DOHH2 (cell line): Measurements from ENCODE around the gene PDLIM7.

Experiments
- CTCF ChIP-seq: fragments of 200-600 bp; sonication (generic); IDR thresholded peaks from one replicate; pipeline ENCODE4 v1.5.1; 2014; ENCODE audit warnings: antibody characterized with exemption, mild to moderate bottlenecking, low read depth, low read length; ENCODE audit not compliant: poor library complexity, severe bottlenecking
- EZH2phosphoT487 ChIP-seq: fragments of 200-600 bp; sonication (generic); IDR thresholded peaks from 2 replicates; pipeline ENCODE4 v1.6.1; 2017; ENCODE audit warnings: borderline replicate concordance, mild to moderate bottlenecking, antibody characterized with exemption, low read length, moderate library complexity, mixed read lengths

- TF ChIP-seq CTCF (no peak), EZH2phosphoT487 (no peak)
Observed at GRCh38 chr5:177530638-177531037, 33.2 kb upstream of the PDLIM7 start.
